Activated naive CD4-positive, alpha-beta T cell treated with anti-CD3 and anti-CD28 coated beads, Interleukin-2, amount 50 U/mL, for 24 hours (primary cell): ENCODE results near the gene C16orf87.
A peak's percentile ranks its signal among the peaks of the same experiment; 100 is the strongest.
"Not testable (repeated sequence)": the region's sequence is repeated elsewhere in the genome, so short reads cannot be mapped to it uniquely, and the experiment has no call there.

Source experiments
- H3K27ac Mint-ChIP-seq: one replicate; pipeline ENCODE4 v1.8.0; 2021; ENCODE audit warnings: mild to moderate bottlenecking, mixed read lengths
- H3K27me3 Mint-ChIP-seq: one replicate; pipeline ENCODE4 v1.8.0; 2021; ENCODE audit warnings: mixed read lengths
- H3K36me3 Mint-ChIP-seq: one replicate; pipeline ENCODE4 v1.8.0; 2021; ENCODE audit warnings: mixed read lengths
- H3K4me1 Mint-ChIP-seq: one replicate; pipeline ENCODE4 v1.8.0; 2021; ENCODE audit warnings: mixed read lengths
- H3K4me3 Mint-ChIP-seq: one replicate; pipeline ENCODE4 v1.8.0; 2021; ENCODE audit warnings: mild to moderate bottlenecking, mixed read lengths
- H3K9me3 Mint-ChIP-seq: one replicate; pipeline ENCODE4 v1.8.0; 2021; ENCODE audit warnings: mixed read lengths

Gene C16orf87

DNA sequence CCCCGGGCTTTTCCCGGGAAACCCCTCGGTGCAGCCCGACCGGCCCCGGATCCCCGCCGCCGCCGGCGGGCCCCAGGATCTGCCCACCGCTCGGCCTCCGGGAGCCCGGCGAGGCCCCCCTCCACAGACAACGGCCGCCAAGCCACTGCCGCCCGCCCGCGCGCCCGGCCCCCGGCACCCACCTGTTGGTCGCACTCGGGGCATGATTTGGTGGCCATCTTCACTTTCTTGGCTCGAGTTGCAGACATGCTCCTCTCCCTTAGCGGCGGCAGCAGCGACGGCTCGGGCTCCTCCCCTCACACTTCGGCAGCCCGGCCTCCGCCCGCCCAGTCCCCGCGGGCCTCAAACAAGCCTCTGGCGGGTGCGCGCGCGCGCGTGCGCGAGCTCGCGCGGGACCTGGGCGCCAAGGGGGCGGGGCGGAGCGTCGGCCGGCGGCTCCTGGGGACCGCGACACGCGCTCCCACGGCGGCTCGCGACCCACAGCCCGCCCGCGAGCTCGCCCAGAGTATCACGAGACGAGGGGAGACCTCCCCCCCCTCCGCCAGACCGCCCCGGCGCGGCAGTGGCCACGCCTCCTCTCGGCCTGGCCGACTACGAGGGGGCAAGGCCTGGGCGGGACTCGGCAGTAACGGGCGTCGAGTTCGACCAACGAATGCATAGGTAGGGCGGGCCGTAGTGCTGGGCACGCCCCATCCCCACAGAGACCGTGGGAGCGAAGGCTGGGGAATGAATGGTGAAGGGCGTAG lies at the start of gene C16orf87:
Gene C16orf87 (minus strand): TSS at position 279 of the 746 bp plus-strand sequence. CDS start 31 bp downstream, at position 248.
- no peaks in the 10 kb centered on the region for H3K27me3 Mint-ChIP-seq
- no peaks in the 10 kb centered on the region for H3K9me3 Mint-ChIP-seq
- peak within 1 kb of the TSS; percentile 98 for H3K4me3 Mint-ChIP-seq
- H3K36me3 Mint-ChIP-seq: peaks cover 1% of the 10 kb centered on the region
- H3K27ac Mint-ChIP-seq: peak within 1 kb of the TSS; percentile 99
- peaks cover 35% of the 10 kb centered on the region for H3K4me1 Mint-ChIP-seq

DNA sequence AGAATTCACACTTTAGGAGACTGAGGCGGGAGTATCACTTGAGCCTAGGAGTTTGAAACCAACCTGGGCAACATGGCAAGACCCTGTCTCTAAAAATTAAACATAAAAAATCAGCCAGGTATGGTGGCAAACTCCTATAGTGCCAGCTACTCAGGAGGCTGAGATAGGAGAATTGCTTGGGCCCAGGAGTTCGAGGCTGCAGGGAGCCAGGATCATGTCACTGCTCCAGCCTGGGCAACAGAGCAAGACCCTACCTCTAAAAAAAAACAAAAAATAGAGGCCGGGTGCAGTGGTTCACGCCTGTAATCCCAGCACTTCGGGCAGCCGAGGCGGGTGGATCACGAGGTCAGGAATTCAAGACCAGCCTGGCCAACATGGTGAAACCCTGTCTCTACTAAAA lies 44.3 kb upstream of the C16orf87 start:
- H3K4me3 Mint-ChIP-seq: no peak overlapping the region
- H3K9me3 Mint-ChIP-seq: no peaks in the 10 kb centered on the region
- H3K27ac Mint-ChIP-seq: no peak overlapping the region
- H3K27me3 Mint-ChIP-seq: no peaks in the 10 kb centered on the region
- H3K36me3 Mint-ChIP-seq: no peaks in the 10 kb centered on the region
- no peaks in the 10 kb centered on the region for H3K4me1 Mint-ChIP-seq

- no peak overlapping the region for H3K27ac Mint-ChIP-seq
- no peaks in the 10 kb centered on the region for H3K4me1 Mint-ChIP-seq
- H3K27me3 Mint-ChIP-seq: no peaks in the 10 kb centered on the region
Measured at GRCh38 chr16:46873201-46873600, 42.2 kb upstream of the C16orf87 start.

GRCh38 chr16:46871597-46871996 lies 40.6 kb upstream of the C16orf87 start:
- H3K4me1 Mint-ChIP-seq: no peaks in the 10 kb centered on the region
- H3K9me3 Mint-ChIP-seq: no peaks in the 10 kb centered on the region
- no peaks in the 10 kb centered on the region for H3K27me3 Mint-ChIP-seq
- H3K36me3 Mint-ChIP-seq: no peaks in the 10 kb centered on the region
- H3K27ac Mint-ChIP-seq: no peak overlapping the region
- H3K4me3 Mint-ChIP-seq: no peak overlapping the region

More at GRCh38 chr16:46873201-46873600, 42.2 kb upstream of the C16orf87 start:
- no peaks in the 10 kb centered on the region for H3K9me3 Mint-ChIP-seq
- no peaks in the 10 kb centered on the region for H3K36me3 Mint-ChIP-seq
- H3K4me3 Mint-ChIP-seq: no peak overlapping the region

DNA sequence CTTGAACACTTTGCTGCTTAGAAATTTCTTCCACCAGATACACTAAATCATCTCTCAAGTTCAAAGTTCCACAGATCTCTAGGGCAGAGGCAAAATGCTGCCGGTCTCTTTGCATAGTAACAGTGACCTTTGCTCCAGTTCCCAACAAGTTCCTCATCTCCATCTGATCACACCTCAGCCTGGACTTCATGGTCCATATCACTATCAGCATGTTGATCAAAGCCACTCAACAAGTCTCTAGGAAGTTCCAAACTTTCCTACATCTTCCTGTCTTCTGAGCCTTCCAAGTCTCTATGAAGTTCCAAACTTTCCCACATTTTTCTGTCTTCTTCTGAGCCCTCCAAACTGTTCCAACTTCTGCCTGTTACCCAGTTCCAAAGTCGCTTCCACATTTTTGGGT lies 37.9 kb upstream of the C16orf87 start:
- H3K9me3 Mint-ChIP-seq, H3K4me1 Mint-ChIP-seq, H3K27me3 Mint-ChIP-seq, H3K27ac Mint-ChIP-seq, H3K36me3 Mint-ChIP-seq, H3K4me3 Mint-ChIP-seq: not testable (repeated sequence)

DNA sequence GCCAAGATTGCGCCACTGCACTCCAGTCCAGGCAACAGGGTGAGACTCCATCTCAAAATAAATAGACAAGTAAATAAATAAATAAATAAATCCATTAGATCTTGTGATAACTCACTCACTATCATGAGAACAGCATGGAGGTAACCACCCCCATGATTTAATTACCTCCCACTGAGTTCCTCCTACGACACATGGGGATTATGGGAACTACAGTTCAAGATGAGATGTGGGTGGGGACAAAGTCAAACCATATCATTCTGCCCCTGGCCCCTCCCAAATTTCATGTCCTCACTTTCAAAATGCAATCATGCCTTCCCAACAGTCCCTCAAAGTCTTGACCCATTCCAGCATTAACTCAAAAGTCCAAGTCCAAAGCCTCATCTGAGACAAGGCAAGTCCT lies 36.5 kb upstream of the C16orf87 start:
- peaks cover 12% of the 10 kb centered on the region for H3K4me1 Mint-ChIP-seq
- not testable (repeated sequence) for H3K27ac Mint-ChIP-seq, H3K27me3 Mint-ChIP-seq, H3K9me3 Mint-ChIP-seq, H3K36me3 Mint-ChIP-seq, H3K4me3 Mint-ChIP-seq

- Mint-ChIP-seq H3K27ac (no peak overlapping the region), H3K4me3 (no peak overlapping the region), H3K27me3 (no peaks in the 10 kb centered on the region), H3K9me3 (no peaks in the 10 kb centered on the region), H3K36me3 (no peaks in the 10 kb centered on the region), H3K4me1 (peaks cover 12% of the 10 kb centered on the region)
Measured at GRCh38 chr16:46866286-46866685, 35.3 kb upstream of the C16orf87 start.

GRCh38 chr16:46862555-46863447 lies 31.8 kb upstream of the C16orf87 start:
- Mint-ChIP-seq H3K27me3 (no peaks in the 10 kb centered on the region), H3K36me3 (no peaks in the 10 kb centered on the region), H3K27ac (no peak overlapping the region), H3K4me3 (no peak overlapping the region), H3K9me3 (no peaks in the 10 kb centered on the region), H3K4me1 (peaks cover 12% of the 10 kb centered on the region)

DNA sequence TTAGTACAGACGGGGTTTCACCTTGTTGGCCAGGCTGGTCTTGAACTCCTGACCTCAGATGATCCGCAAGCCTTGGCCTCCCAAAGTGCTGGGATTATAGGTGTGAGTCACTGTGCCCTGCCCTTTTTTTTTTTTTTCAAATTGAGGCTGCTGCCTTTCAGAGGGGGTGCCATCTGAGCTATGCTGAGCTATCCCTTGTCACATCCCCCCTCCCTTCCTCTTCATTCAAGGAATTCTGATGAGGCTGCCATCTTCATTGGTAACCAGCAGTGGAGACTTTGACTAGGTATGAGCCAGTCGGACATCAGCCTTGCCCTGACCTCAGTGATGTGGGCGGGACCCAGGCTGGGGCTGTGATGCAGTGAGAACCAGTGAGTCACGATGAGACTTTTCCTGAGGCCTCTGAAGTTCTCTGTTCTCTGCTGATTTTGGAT lies 28.8 kb upstream of the C16orf87 start:
- Mint-ChIP-seq H3K4me1 (peaks cover 12% of the 10 kb centered on the region), H3K36me3 (no peaks in the 10 kb centered on the region), H3K4me3 (no peak overlapping the region), H3K27me3 (no peaks in the 10 kb centered on the region), H3K27ac (no peak overlapping the region), H3K9me3 (no peaks in the 10 kb centered on the region)

- Mint-ChIP-seq H3K27ac (no peak overlapping the region), H3K4me3 (no peak overlapping the region), H3K4me1 (no peaks in the 10 kb centered on the region), H3K36me3 (no peaks in the 10 kb centered on the region), H3K9me3 (no peaks in the 10 kb centered on the region), H3K27me3 (no peaks in the 10 kb centered on the region)
Measured at GRCh38 chr16:46858151-46858550, 27.2 kb upstream of the C16orf87 start.

DNA sequence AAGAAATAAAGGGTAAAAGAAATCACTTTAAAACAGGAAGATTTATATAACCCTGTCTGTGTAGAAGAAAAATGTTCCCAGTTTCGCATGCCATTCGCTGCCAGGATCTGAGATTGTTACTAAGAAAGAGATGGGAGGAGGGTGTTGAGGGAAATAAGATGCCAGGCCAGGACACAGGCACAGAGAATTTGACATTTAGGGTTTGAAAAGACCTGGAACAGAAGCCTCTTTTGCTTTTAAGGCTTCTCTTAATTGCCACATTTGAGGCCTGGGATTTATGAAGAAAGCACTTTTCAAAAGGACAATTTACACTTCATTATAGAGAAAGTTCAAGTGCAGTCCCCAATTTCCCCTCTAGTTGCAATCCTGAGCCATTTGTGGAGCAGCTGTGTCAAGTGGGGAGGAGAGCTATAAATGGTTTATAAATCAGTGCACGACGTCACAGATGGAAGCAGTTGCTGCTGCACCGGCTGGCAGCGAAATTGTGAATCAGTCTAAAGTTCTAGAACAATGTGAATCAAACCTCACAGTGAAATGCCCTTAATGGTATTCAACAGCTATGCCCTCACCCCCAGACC lies 26.5 kb upstream of the C16orf87 start:
- Mint-ChIP-seq H3K4me1 (no peaks in the 10 kb centered on the region), H3K27ac (no peak overlapping the region), H3K36me3 (no peaks in the 10 kb centered on the region), H3K9me3 (no peaks in the 10 kb centered on the region), H3K27me3 (no peaks in the 10 kb centered on the region), H3K4me3 (no peak overlapping the region)

GRCh38 chr16:46855389-46855788 lies 24.4 kb upstream of the C16orf87 start:
- H3K27me3 Mint-ChIP-seq: no peaks in the 10 kb centered on the region
- H3K36me3 Mint-ChIP-seq: no peaks in the 10 kb centered on the region
- no peaks in the 10 kb centered on the region for H3K9me3 Mint-ChIP-seq
- no peak overlapping the region for H3K4me3 Mint-ChIP-seq
- H3K27ac Mint-ChIP-seq: no peak overlapping the region
- H3K4me1 Mint-ChIP-seq: no peaks in the 10 kb centered on the region

GRCh38 chr16:46854846-46855245 lies 23.9 kb upstream of the C16orf87 start:
- H3K27me3 Mint-ChIP-seq: no peaks in the 10 kb centered on the region
- H3K9me3 Mint-ChIP-seq: no peaks in the 10 kb centered on the region
- H3K4me1 Mint-ChIP-seq: no peaks in the 10 kb centered on the region
- H3K27ac Mint-ChIP-seq: no peak overlapping the region
- no peaks in the 10 kb centered on the region for H3K36me3 Mint-ChIP-seq
- H3K4me3 Mint-ChIP-seq: no peak overlapping the region

GRCh38 chr16:46853713-46854443 lies 22.9 kb upstream of the C16orf87 start:
- Mint-ChIP-seq H3K27ac (no peak overlapping the region), H3K27me3 (no peaks in the 10 kb centered on the region), H3K9me3 (no peaks in the 10 kb centered on the region), H3K4me3 (no peak overlapping the region), H3K4me1 (no peaks in the 10 kb centered on the region), H3K36me3 (no peaks in the 10 kb centered on the region)

DNA sequence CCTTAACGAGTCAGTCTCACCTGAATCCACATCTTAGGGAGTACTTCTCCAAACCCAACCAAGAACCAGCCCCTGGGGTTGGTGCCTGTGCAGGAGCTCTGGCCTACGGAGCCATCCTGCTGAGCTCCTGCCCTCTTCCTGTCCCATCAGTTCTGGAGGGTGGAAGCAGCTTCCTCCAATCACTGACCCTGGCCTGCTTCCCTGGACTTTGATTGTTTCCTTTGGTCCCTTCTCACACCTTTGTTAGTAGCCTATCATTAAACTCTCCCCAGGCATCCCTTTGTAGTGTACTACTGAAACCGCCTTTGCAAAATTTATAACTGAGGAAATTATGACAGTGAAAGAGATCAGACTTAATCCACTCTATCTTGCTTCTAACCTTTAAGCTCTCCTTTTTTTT lies 21.1 kb upstream of the C16orf87 start:
- Mint-ChIP-seq H3K4me3 (no peak overlapping the region), H3K36me3 (no peaks in the 10 kb centered on the region), H3K4me1 (no peaks in the 10 kb centered on the region), H3K27me3 (no peaks in the 10 kb centered on the region), H3K9me3 (no peaks in the 10 kb centered on the region), H3K27ac (peak overlapping the region; percentile 46)
